Measurements from ENCODE around the gene LRRC18. TPM values are rescaled to one million over a fixed set of nuclear protein-coding genes. Genes with fewer than 3 reads are reported as not detected.

Gene LRRC18
- total RNA-seq, 1 donor from 2014 or later, result not detected

- Mint-ChIP-seq H3K4me1 (ENCODE audit: low read depth) (no peaks in the 10 kb centered on the region), H3K27ac (ENCODE audit: unreplicated experiment) (no peak overlapping the region), H3K36me3 (ENCODE audit: low read depth) (no peaks in the 10 kb centered on the region), H3K27me3 (ENCODE audit: low read depth) (peaks cover 23% of the 10 kb centered on the region), H3K4me3 (ENCODE audit: unreplicated experiment) (no peak overlapping the region), H3K9me3 (ENCODE audit: low read depth) (no peaks in the 10 kb centered on the region)
- DNase-seq (ENCODE audit: low spot score), result no peak
- no peak for TF ChIP-seq CTCF (IDR thresholded peaks at IDR 0.05)
Measured at GRCh38 chr10:48910548-48910947, 29.1 kb downstream of the LRRC18 start.

- Mint-ChIP-seq H3K4me3 (ENCODE audit: unreplicated experiment) (no peak overlapping the region), H3K9me3 (ENCODE audit: low read depth) (peaks cover 2% of the 10 kb centered on the region), H3K27me3 (ENCODE audit: low read depth) (peaks cover 26% of the 10 kb centered on the region), H3K4me1 (ENCODE audit: low read depth) (no peaks in the 10 kb centered on the region), H3K36me3 (ENCODE audit: low read depth) (no peaks in the 10 kb centered on the region), H3K27ac (ENCODE audit: unreplicated experiment) (no peak overlapping the region)
- TF ChIP-seq CTCF (IDR thresholded peaks at IDR 0.05), result no peak
- DNase-seq (ENCODE audit: low spot score), result no peak
Measured at GRCh38 chr10:48907730-48908129, 31.9 kb downstream of the LRRC18 start.

- peaks cover 25% of the 10 kb centered on the region for H3K27me3 Mint-ChIP-seq (ENCODE audit: low read depth)
- H3K4me1 Mint-ChIP-seq (ENCODE audit: low read depth), result no peaks in the 10 kb centered on the region
- no peak overlapping the region for H3K4me3 Mint-ChIP-seq (ENCODE audit: unreplicated experiment)
- H3K36me3 Mint-ChIP-seq (ENCODE audit: low read depth), result no peaks in the 10 kb centered on the region
- no peak for TF ChIP-seq CTCF (IDR thresholded peaks at IDR 0.05)
- no peak for DNase-seq (ENCODE audit: low spot score)
- peaks cover 2% of the 10 kb centered on the region for H3K9me3 Mint-ChIP-seq (ENCODE audit: low read depth)
- no peak overlapping the region for H3K27ac Mint-ChIP-seq (ENCODE audit: unreplicated experiment)
Measured at GRCh38 chr10:48906841-48907240, 32.8 kb downstream of the LRRC18 start.

GRCh38 chr10:48905311-48905710 lies 34.3 kb downstream of the LRRC18 start:
- Mint-ChIP-seq H3K36me3 (ENCODE audit: low read depth) (no peaks in the 10 kb centered on the region), H3K27ac (ENCODE audit: unreplicated experiment) (no peak overlapping the region), H3K9me3 (ENCODE audit: low read depth) (peaks cover 2% of the 10 kb centered on the region), H3K4me1 (ENCODE audit: low read depth) (no peaks in the 10 kb centered on the region), H3K4me3 (ENCODE audit: unreplicated experiment) (no peak overlapping the region), H3K27me3 (ENCODE audit: low read depth) (peaks cover 18% of the 10 kb centered on the region)
- no peak for DNase-seq (ENCODE audit: low spot score)
- no peak for TF ChIP-seq CTCF (IDR thresholded peaks at IDR 0.05)

- H3K4me1 Mint-ChIP-seq (ENCODE audit: low read depth), result no peaks in the 10 kb centered on the region
- no peak for TF ChIP-seq CTCF (IDR thresholded peaks at IDR 0.05)
- peaks cover 2% of the 10 kb centered on the region for H3K9me3 Mint-ChIP-seq (ENCODE audit: low read depth)
- no peak overlapping the region for H3K27ac Mint-ChIP-seq (ENCODE audit: unreplicated experiment)
- peaks cover 18% of the 10 kb centered on the region for H3K27me3 Mint-ChIP-seq (ENCODE audit: low read depth)
- H3K36me3 Mint-ChIP-seq (ENCODE audit: low read depth), result no peaks in the 10 kb centered on the region
- DNase-seq (ENCODE audit: low spot score), result no peak
- H3K4me3 Mint-ChIP-seq (ENCODE audit: unreplicated experiment), result no peak overlapping the region
Measured at GRCh38 chr10:48904861-48905260, 34.8 kb downstream of the LRRC18 start.
